Activated T-cell treated with anti-CD3 and anti-CD28 coated beads for 1 hour (primary cell): ENCODE measurements around the gene MRAP2.

Source experiments
- DNase-seq: peaks from one replicate; pipeline ENCODE4 v3.0.0-alpha.2; 2020; ENCODE audit warnings: low read depth

The MRAP2 gene, protein sequence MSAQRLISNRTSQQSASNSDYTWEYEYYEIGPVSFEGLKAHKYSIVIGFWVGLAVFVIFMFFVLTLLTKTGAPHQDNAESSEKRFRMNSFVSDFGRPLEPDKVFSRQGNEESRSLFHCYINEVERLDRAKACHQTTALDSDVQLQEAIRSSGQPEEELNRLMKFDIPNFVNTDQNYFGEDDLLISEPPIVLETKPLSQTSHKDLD

GRCh38 chr6:84033523-84034451, at the start of gene MRAP2:
MRAP2 (plus strand) TSS chr6:84033772; CDS start chr6:84055319, 21,547 bp downstream.
- no peak for DNase-seq

DNA sequence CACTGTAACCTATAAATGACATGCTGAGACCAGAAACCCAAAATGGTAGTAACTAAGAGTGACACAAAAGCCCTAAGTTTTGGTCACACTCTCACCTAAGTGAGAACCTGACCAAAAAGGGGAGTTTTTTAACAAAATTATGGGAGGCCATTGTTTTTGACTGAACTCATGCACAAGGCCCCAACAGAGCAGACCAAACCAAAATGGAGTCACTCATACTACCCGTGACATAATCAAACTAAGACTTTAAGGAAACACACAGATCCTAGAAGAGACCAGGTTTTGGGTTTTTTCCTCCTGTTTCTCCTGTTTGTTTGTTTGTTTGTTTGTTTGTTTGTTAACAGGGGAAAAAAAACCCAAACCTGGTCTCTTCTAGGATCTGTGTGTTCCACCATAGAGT, 49.2 kb upstream of the MRAP2 start:
- no peak for DNase-seq

DNA sequence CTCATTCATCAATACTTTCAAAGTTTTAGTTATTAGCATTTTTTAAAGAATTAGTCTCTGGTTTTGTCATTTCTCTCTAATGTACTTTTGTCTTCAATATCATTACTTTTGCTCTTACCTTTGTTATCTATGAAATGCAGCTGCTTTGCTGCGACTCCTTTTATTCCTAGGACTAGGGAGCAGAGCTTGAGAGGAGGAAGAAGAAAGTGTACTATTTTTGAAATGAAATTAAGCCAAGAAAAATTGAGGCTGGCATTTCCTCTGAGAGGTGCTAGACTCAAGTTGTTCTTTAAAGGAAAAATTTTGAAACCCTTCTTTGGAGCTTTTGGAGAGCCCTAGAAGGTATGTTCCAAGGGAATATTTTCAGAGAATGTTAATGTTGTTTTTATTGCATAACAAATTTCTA, 48.3 kb upstream of the MRAP2 start:
- DNase-seq: no peak

DNA sequence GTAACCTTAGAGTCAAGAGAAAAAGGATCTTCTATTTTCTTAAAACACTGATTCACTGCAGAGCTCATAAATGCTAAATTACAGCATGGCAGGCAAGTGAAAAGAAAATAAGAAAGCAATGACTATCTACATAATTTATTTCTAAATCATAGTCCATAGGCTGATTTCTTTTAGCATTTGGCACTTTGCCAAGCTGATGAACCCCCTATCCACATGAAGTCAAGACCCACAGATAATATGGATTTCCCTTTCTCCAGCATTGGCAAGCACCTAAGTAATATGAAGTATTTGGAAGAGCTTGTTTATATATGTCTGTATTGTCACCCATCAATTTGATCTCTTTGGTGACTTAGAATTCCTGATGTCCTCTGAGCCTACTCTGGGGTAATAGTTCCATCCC, 47.9 kb upstream of the MRAP2 start:
- DNase-seq: no peak

GRCh38 chr6:83998021-83998584, 35.5 kb upstream of the MRAP2 start:
- DNase-seq: no peak

- DNase-seq: no peak
Measured at GRCh38 chr6:84001119-84001518, 32.5 kb upstream of the MRAP2 start.

DNA sequence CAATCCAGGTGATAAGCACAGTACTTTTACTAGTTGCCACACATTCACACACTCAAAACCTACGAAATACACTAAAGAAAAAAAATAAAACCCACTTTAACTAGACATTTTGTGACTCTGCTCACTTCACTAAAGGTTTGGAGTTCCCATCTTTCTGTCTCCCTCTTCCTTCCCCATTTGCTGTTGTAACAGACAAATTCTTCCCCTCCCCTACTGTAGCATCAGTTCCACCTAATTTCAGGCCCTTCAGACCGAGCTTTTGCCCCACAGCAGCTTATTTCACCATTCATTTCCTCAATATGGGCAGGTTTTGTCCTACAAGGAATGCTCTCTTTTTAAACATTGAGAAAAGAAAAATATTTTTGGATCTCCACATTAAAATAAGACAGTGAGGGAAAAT, 31.3 kb upstream of the MRAP2 start:
- DNase-seq: no peak

DNA sequence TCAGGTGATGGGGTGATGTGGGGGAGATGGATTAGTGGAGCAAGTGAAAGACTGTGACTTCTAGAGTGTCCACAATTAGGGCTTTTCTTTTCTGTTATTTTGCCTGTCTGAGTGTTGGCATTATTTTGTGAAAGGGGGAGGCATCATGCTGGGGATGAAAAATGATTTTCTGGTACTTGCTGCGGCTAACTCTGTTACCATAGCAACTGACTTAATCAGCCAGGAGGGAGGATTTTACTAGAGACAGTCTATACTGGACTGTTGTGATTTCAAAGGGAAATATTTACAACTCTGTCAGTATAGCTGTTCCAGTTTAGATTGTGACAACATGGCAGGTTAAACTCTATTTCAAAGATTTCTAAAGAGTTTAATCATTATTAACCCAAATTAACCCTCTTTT, 30.4 kb upstream of the MRAP2 start:
- DNase-seq: no peak

DNA sequence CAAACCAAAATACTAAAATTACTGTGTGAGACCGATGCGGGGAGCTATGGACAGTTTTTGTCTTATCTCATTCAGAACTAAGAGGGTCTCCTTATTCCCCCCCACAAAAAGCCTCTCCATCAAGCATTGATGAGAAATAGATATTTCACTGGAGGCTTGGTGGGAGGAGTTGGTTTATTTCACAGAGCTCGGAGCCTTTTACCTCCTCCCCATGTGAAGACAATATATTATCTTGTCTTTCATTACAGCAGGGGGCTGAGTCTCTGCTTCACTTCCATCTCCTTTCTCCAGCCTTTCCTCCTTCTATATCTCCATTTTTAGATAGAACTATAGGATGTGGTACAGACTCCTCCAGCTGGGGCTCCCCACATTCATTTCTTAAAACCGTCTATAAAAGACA, 29.9 kb upstream of the MRAP2 start:
- DNase-seq: no peak

GRCh38 chr6:84007871-84008270, 25.7 kb upstream of the MRAP2 start:
- DNase-seq: no peak

- DNase-seq: no peak
Measured at GRCh38 chr6:84013354-84013753, 20.2 kb upstream of the MRAP2 start.

GRCh38 chr6:84013931-84014330, 19.6 kb upstream of the MRAP2 start:
- DNase-seq: no peak

GRCh38 chr6:84016029-84016428, 17.5 kb upstream of the MRAP2 start:
- DNase-seq: no peak

- DNase-seq: no peak
Measured at GRCh38 chr6:84017709-84018452, 15.7 kb upstream of the MRAP2 start.

DNA sequence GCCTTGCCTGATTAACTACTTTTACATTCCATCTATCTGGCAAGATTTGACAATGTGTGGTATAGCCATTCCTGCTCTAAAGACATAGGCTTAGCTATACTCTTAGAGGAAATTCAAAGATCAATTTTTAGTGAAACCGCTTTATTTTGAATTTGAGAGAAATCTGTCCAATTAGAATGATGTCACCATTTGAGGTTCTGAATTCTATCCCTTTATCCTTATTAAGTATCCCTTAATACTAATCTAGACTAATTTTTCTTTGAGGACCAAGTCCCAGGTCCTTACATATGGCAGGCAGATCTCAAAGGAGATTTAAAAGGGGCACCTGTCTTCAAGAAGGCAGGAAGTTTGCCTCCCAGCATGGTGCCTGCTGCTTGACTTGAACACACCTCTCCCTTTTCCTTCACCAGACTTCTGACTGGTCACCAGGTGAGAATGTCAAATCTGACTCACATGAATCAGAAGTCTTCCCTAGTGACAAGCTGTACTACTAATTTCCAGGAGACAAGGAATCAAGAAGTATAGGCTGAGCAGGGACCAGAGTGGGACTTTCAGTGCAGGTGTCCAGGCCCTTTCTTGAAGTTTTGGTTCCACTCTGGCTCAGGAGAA, 15.0 kb upstream of the MRAP2 start:
- DNase-seq: no peak

DNA sequence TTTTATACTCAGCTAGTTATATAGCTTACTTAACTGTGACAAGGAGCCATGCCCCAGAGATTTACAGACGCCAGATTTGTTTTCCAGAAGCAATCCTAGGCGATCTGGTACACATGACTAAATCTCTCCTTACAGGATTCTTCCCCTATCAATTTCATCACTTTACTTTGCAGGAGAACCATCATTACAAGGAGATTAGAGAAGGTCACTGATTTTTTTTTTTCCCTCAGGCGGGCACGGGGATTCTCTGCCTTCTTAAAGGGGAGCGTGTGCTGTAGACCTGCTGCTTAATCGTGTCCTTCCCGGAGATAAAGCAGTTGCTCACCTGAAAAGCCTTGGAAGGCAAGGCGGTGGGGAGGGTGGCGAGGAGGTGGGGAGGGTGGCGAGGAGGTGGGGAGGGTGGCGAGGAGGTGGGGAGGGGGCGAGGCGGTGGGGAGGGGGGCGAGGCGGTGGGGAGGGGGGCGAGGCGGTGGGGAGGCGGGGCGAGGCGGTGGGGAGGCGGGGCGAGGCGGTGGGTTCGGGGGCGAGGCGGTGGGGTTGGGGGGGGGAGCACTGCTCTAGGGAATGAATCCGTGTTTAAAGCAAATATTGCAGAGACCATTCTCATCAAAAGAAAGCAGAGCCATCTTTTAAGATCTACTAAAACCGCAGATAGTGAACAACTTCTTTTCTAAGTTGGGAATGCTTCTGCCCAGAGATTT, 14.3 kb upstream of the MRAP2 start:
- no peak for DNase-seq

GRCh38 chr6:84019842-84020211, 13.7 kb upstream of the MRAP2 start:
- DNase-seq: no peak

- DNase-seq: no peak
Measured at GRCh38 chr6:84021625-84022024, 11.9 kb upstream of the MRAP2 start.

- DNase-seq: no peak
Measured at GRCh38 chr6:84026721-84027164, 6.8 kb upstream of the MRAP2 start.

DNA sequence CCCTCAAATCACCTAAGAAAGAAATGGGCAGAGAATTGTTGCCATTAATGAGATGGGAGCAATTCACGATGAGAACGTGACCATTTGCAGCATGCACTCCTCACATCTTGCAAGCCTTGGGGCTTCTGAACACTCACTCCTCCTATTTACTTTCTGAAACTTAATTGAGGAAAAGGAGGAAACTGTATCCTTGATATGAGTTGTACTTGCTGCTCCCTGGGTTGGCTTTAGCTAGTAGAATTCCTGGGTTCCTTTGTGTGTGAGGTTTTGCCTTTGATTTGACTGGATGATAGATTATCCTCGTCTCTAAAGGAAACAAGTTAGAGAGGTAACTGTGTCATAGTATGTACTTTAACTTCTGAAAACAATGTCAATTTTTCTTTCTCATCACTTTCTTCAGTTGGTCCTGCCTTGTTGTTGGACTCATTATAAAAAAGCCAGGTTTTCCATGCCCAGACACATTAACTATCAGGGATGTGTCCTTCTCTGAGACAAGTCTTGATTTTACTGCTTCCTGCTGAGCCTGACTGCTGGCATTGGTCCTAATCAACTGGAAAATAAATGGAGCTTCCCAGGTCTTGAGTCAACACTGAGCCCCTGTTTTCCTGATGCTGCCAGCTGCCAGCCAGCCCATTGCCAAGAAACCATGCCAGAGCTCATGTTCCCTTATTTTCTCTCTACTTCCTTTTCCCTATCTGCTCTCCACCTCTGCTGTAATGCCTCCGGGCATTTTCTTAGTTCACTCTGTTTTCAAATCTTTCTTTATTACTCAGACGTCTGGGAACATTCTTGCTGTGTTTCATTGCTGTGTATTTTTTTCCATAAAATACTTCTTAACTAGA, 6.0 kb upstream of the MRAP2 start:
- no peak for DNase-seq
